Measurements from ENCODE around the gene AK1.

GRCh38 chr9:127857278-127857677 is 20.2 kb downstream of the AK1 start:
- TF ChIP-seq TAF1 (IDR thresholded peaks at IDR 0.05; ENCODE audit: borderline replicate concordance, insufficient read depth, low read length): no peak
- TF ChIP-seq SIN3A (IDR thresholded peaks at IDR 0.05; ENCODE audit: borderline replicate concordance, insufficient read depth, low read length): no peak
- TF ChIP-seq REST (IDR thresholded peaks at IDR 0.05; ENCODE audit: insufficient read depth in 1 of 2, low read depth in 2 of 2, low read length in 2 of 2): no peak
- TF ChIP-seq POLR2AphosphoS5 (IDR thresholded peaks at IDR 0.05; ENCODE audit: low read depth, low read length): no peak
